Heart left ventricle (tissue), 16 donors: Measurements from ENCODE around the gene POTEH. TPM values are rescaled to one million over a fixed set of nuclear protein-coding genes. Genes with fewer than 3 reads are reported as not detected.
A peak's percentile ranks its signal among the peaks of the same experiment; 100 is the strongest.
"Not testable (repeated sequence)": the region's sequence is repeated elsewhere in the genome, so short reads cannot be mapped to it uniquely, and the experiment has no call there.

ENCODE experiments used
- ATAC-seq, 4 donors: fragments of 200-7000 bp; cut with Tn5 transposase; one replicate each; pipeline ENCODE4 v1.9.1; 2020 to 2022; ENCODE audit warnings: moderate library complexity in 4 of 4, mild to moderate bottlenecking in 3 of 4, moderate number of reproducible peaks in 1 of 4
- DNase-seq, 5 donors: peaks; one replicate each; pipeline ENCODE4 v3.0.0-alpha.2; 2020
- H3K27ac ChIP-seq, 12 donors: fragments of 200-600 bp; sonication (generic) in 4 of 12; one replicate each; pipeline versions ENCODE4 v1.5.0 to v1.8.0; 2016 to 2022; ENCODE audit warnings: mild to moderate bottlenecking in 2 of 12
- H3K27me3 ChIP-seq, 9 donors: fragments of 200-600 bp; sonication (generic) in 2 of 9; one replicate each; pipeline versions ENCODE4 v1.5.1 to v1.8.0; 2016 to 2022; ENCODE audit warnings: mild to moderate bottlenecking in 3 of 9
- H3K36me3 ChIP-seq, 9 donors: fragments of 200-600 bp; sonication (generic) in 2 of 9; one replicate each; pipeline versions ENCODE4 v1.5.0 to v1.8.0; 2018 to 2022; ENCODE audit warnings: mild to moderate bottlenecking in 2 of 9
- H3K4me1 ChIP-seq, 12 donors: fragments of 200-600 bp; sonication (generic) in 4 of 12; one replicate each; pipeline versions ENCODE4 v1.5.0 to v1.8.0; 2016 to 2022; ENCODE audit warnings: mild to moderate bottlenecking in 3 of 12
- H3K4me3 ChIP-seq, 12 donors: fragments of 200-600 bp; sonication (generic) in 4 of 12; one replicate each; pipeline versions ENCODE4 v1.5.0 to v1.8.0; 2017 to 2022; ENCODE audit warnings: mild to moderate bottlenecking in 9 of 12, moderate library complexity in 4 of 12
- H3K9me3 ChIP-seq, 12 donors: fragments of 200-600 bp; sonication (generic) in 4 of 12; one replicate each; pipeline versions ENCODE4 v1.5.0 to v1.8.0; 2016 to 2022; ENCODE audit warnings: mild to moderate bottlenecking in 1 of 12
- WGBS, 4 donors: extraction: QIAGEN DNeasy Blood & Tissue Kit in 2 of 4; methylation state at CpG; one replicate each; pipeline versions ENCODE4 v1.1.5 to v1.1.7; 2013 to 2018; 5-methylcytosine and 5-hydroxymethylcytosine counted together
- intact Hi-C, 10 donors: fragments of 100-400 bp; cut with DNase I; formaldehyde crosslinking; loops; one replicate each; pipeline versions ENCODE4 v1.11.1 to v1.14.2; 2022
- long read RNA-seq, 3 donors: library from polyadenylated mRNA; unstranded; transcript quantifications; one replicate each; pipeline ENCODE4 v2.0.0, GENCODE V29; 2020 to 2021
- polyA plus RNA-seq, 2 donors: library from polyadenylated mRNA; stranded (reverse); fragments of 200-250 nt; gene quantifications; one replicate each; pipeline ENCODE4 v1.2.3, GENCODE V29; 2013
- total RNA-seq, 9 donors: library from RNA; depleted of rRNA in 2 of 9; stranded (reverse); fragments of >200 nt in 2 of 9; fragmentation: NEBNext Ultra II Directional in 3 of 9; extraction: Animal tissue kit (Norgen Biotek cat#: 25700) in 3 of 9; gene quantifications; one replicate each; pipeline versions ENCODE4 v1.1.0 to v1.2.4, GENCODE V29; 2016 to 2023
- donor health status: ischemic (EF 13 %, LVEDD 7.1; RV severe dilation, severe dysfunction).
- donor health status: healthy with polysubstance abuse.
- donor health status: DM: no; HTN: yes; CAD: no.
- donor health status: DM: no; HTN: no; CAD: no.
- donor health status: ischemic (EF 25% LVEDD 6.9; RV normal size, moderate dysfunction).
- donor health status: ischemic (EF 25% LVEDD 5.7; RV mildly dilated, moderate dysfunction).
- donor health status: healthy.
- donor health status: DM: yes; HTN: yes; CAD: no.
- donor health status: ischemic (EF 35%, LVEDD 5.7; RV mildly dilated, moderate dysfunction).
- donor health status: nonischemic (EF 11% LVEDD 7.7; RV severe dilation, severe dysfunction).
- donor health status: DM: yes; HTN: yes; CAD: no.
- donor health status: PGD.
- donor health status: ischemic (EF 29% LVEDD 5.4; RV normal size, mild dysfunction).
- donor health status: nonischemic (EF 23%, LVEDD 6.1; RV moderate dilation, normal function).

POTEH gene
- not detected for total RNA-seq
- not detected for polyA plus RNA-seq
- long read RNA-seq, donor 1 = 0 reads
- long read RNA-seq, donor 2 = 0 reads
- long read RNA-seq, donor 3 = 0 reads

- H3K4me1 ChIP-seq, H3K27ac ChIP-seq, H3K27me3 ChIP-seq, ATAC-seq, H3K36me3 ChIP-seq, H3K4me3 ChIP-seq, intact Hi-C loops, DNase-seq, H3K9me3 ChIP-seq: not testable (repeated sequence)
- WGBS, 4 donors = 84 to 87% methylated on average over 7 of the region's 11 CpGs; no CpG with 5 or more reads in 2 of the 4 donors
Measured at GRCh38 chr22:15689749-15690125, at the start of gene POTEH. Gene POTEH, plus strand, starts transcription at chr22:15690026. Its CDS starts 52 bp downstream, at chr22:15690078.

- H3K27me3 ChIP-seq, H3K36me3 ChIP-seq, DNase-seq, intact Hi-C loops, H3K27ac ChIP-seq, H3K4me3 ChIP-seq, H3K4me1 ChIP-seq, H3K9me3 ChIP-seq: not testable (repeated sequence)
- peak in 1 of 4 donors; percentile 10 for ATAC-seq
- WGBS, 4 donors = 95% methylated on average over 6 of the region's 19 CpGs; no CpG with 5 or more reads in 3 of the 4 donors
Measured at GRCh38 chr22:15642288-15642861, 47.5 kb upstream of the POTEH start.

GRCh38 chr22:15651954-15652353 lies 37.9 kb upstream of the POTEH start:
- H3K27ac ChIP-seq, DNase-seq, H3K9me3 ChIP-seq, intact Hi-C loops, H3K4me1 ChIP-seq, H3K27me3 ChIP-seq, H3K4me3 ChIP-seq, ATAC-seq, H3K36me3 ChIP-seq: not testable (repeated sequence)
- WGBS, 4 donors = 11 to 47% (median 45%) methylated on average over 2 to 6 of the region's 7 CpGs

GRCh38 chr22:15652738-15653137 lies 37.1 kb upstream of the POTEH start:
- H3K9me3 ChIP-seq, ATAC-seq, intact Hi-C loops, H3K4me3 ChIP-seq, H3K36me3 ChIP-seq, H3K27me3 ChIP-seq, H3K27ac ChIP-seq, H3K4me1 ChIP-seq, DNase-seq: not testable (repeated sequence)
- 75 to 88% methylated on average over 1 of the region's 6 CpGs; no CpG with 5 or more reads in 2 of the 4 donors for WGBS, 4 donors

- DNase-seq, H3K9me3 ChIP-seq, H3K36me3 ChIP-seq, intact Hi-C loops, H3K4me1 ChIP-seq, H3K27me3 ChIP-seq, ATAC-seq, H3K27ac ChIP-seq, H3K4me3 ChIP-seq: not testable (repeated sequence)
- 58 to 77% (median 69%) methylated on average over 2 of the region's 2 CpGs for WGBS, 4 donors
Measured at GRCh38 chr22:15653241-15653640, 36.6 kb upstream of the POTEH start.

- H3K27ac ChIP-seq, H3K9me3 ChIP-seq, ATAC-seq, H3K4me1 ChIP-seq, H3K4me3 ChIP-seq, H3K27me3 ChIP-seq, intact Hi-C loops, DNase-seq, H3K36me3 ChIP-seq: not testable (repeated sequence)
- WGBS, 4 donors = no CpG with 5 or more reads among the region's 2 CpGs
Measured at GRCh38 chr22:15661102-15661501, 28.7 kb upstream of the POTEH start.

- DNase-seq, H3K4me1 ChIP-seq, intact Hi-C loops, H3K4me3 ChIP-seq, H3K36me3 ChIP-seq, H3K27me3 ChIP-seq, ATAC-seq, H3K27ac ChIP-seq, H3K9me3 ChIP-seq: not testable (repeated sequence)
- 60 to 91% (median 89%) methylated on average over 1 to 2 of the region's 3 CpGs; no CpG with 5 or more reads in 1 of the 4 donors for WGBS, 4 donors
Measured at GRCh38 chr22:15664682-15665081, 25.1 kb upstream of the POTEH start.

- H3K9me3 ChIP-seq, H3K27me3 ChIP-seq, H3K4me3 ChIP-seq, ATAC-seq, intact Hi-C loops, H3K36me3 ChIP-seq, DNase-seq, H3K4me1 ChIP-seq, H3K27ac ChIP-seq: not testable (repeated sequence)
- 48 to 59% (median 52%) methylated on average over 5 of the region's 5 CpGs for WGBS, 4 donors
Measured at GRCh38 chr22:15665478-15665877, 24.3 kb upstream of the POTEH start.

GRCh38 chr22:15669430-15669829 lies 20.4 kb upstream of the POTEH start:
- H3K4me1 ChIP-seq, H3K27me3 ChIP-seq, intact Hi-C loops, H3K36me3 ChIP-seq, ATAC-seq, H3K9me3 ChIP-seq, H3K27ac ChIP-seq, DNase-seq, H3K4me3 ChIP-seq: not testable (repeated sequence)
- 65 to 83% (median 76%) methylated on average over 4 to 8 of the region's 12 CpGs; no CpG with 5 or more reads in 1 of the 4 donors for WGBS, 4 donors

GRCh38 chr22:15679702-15680101 lies 10.1 kb upstream of the POTEH start:
- ATAC-seq, H3K4me1 ChIP-seq, H3K27ac ChIP-seq, DNase-seq, H3K27me3 ChIP-seq, H3K4me3 ChIP-seq, H3K9me3 ChIP-seq, H3K36me3 ChIP-seq, intact Hi-C loops: not testable (repeated sequence)
- 86 to 100% (median 91%) methylated on average over 5 to 6 of the region's 8 CpGs for WGBS, 4 donors

GRCh38 chr22:15684115-15684514 lies 5.7 kb upstream of the POTEH start:
- intact Hi-C loops, H3K36me3 ChIP-seq, H3K27ac ChIP-seq, ATAC-seq, H3K27me3 ChIP-seq, H3K4me3 ChIP-seq, H3K4me1 ChIP-seq, H3K9me3 ChIP-seq, DNase-seq: not testable (repeated sequence)
- WGBS, 4 donors = 70 to 85% (median 85%) methylated on average over 2 of the region's 3 CpGs; no CpG with 5 or more reads in 1 of the 4 donors
